ENCODE measurements around the gene MFRP. TPM values are rescaled to one million over a fixed set of nuclear protein-coding genes. Genes with fewer than 3 reads are reported as not detected.

MFRP gene
- total RNA-seq, 2 donors from 2014 or later = not detected

DNA sequence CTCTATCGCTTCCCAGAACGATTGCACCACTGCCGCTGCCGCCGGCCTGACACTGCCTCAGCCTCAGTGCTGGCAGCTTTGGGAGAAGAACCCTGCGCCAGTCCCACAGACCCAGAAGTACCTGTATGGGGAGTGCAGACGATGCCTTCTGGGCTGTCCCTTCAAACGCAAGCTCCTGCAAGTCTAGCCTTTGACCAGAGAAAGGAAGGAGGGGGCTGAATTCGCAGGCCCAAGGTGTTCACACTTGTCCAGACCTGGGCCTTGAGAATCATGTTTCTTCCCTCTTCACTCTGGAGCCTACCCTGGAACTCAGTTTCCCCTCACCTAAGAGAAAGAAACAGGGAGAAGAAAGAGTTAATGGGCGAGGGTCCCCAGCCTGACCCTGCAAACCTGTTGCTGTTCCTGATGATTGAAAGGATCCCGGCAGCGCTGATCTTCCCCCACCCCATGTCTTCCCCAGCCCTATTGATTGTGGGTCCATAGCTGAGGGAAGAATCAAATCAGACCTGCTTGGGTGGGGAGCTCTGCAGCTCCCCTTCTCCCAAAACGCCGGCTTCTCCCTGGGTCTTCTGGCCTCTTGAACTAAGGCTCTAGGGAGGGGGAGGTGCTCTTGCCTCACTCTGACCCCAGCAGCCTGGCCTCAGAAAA lies 28.8 kb downstream of the MFRP start:
- TF ChIP-seq, protein P1, sequence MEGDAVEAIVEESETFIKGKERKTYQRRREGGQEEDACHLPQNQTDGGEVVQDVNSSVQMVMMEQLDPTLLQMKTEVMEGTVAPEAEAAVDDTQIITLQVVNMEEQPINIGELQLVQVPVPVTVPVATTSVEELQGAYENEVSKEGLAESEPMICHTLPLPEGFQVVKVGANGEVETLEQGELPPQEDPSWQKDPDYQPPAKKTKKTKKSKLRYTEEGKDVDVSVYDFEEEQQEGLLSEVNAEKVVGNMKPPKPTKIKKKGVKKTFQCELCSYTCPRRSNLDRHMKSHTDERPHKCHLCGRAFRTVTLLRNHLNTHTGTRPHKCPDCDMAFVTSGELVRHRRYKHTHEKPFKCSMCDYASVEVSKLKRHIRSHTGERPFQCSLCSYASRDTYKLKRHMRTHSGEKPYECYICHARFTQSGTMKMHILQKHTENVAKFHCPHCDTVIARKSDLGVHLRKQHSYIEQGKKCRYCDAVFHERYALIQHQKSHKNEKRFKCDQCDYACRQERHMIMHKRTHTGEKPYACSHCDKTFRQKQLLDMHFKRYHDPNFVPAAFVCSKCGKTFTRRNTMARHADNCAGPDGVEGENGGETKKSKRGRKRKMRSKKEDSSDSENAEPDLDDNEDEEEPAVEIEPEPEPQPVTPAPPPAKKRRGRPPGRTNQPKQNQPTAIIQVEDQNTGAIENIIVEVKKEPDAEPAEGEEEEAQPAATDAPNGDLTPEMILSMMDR (IDR thresholded peaks at IDR 0.05) = no peak
- H3K4me1 ChIP-seq = peaks cover 0 to 75% of the 10 kb centered on the region in 2 donors
- no peak for DNase-seq (ENCODE audit: low spot score)
- H3K36me3 ChIP-seq = peaks cover 23% of the 10 kb centered on the region
- H3K27me3 ChIP-seq = no peaks in the 10 kb centered on the region
- no peaks in the 10 kb centered on the region for H3K9me3 ChIP-seq
- peak overlapping the region; percentile 98 to 99 for H3K27ac ChIP-seq
- H3K4me3 ChIP-seq = peak overlapping the region; percentile 73 to 85

DNA sequence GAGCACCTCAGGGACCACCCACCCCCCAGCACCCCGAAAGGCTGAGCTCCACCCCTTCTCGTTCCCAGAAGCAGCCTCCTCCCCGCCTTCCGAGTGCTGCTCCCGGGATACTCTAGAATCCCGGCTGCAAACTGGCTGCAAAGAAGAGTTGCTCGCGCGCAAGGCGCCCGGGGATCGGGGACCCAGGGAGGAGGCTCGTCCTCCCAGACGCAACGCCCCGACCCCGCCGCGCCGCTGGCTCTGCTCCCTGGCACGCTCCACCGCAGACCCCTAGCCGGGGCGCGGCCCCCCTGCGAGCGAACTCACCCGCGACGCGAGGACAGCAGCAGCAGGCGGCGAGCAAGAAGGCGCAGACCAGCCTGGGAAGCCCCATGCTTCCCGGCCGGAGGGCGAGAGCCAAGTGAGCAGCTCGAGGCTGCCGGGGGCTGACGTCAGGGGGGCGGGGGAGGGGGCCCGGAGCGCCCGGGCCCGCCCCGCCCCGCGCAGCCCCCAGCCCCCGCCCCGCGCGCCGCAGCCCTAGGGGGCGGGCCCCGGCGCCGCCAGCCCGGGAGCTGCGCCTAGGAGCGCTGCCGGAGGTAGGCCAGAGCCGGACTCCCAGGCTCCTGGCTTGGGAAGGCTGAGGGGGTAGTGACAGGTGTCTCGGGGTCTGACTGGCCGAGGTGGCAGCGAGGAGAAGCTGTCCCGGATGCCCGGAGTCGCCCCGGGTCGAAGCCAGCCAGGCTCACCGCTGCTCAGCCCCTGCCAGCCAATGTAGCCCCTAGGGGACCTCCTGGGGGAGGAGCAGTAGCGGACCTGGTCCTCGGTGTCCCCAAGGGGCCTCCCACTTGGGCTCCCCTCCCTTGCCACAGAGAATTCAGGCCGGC lies 29.5 kb downstream of the MFRP start, which contains the start of gene MCAM:
TSS of gene MCAM (minus strand) at position 402 of the 863 bp plus-strand sequence. CDS start at position 373, 29 bp downstream.
- DNase-seq (ENCODE audit: low spot score) = no peak
- no peaks in the 10 kb centered on the region for H3K27me3 ChIP-seq

DNA sequence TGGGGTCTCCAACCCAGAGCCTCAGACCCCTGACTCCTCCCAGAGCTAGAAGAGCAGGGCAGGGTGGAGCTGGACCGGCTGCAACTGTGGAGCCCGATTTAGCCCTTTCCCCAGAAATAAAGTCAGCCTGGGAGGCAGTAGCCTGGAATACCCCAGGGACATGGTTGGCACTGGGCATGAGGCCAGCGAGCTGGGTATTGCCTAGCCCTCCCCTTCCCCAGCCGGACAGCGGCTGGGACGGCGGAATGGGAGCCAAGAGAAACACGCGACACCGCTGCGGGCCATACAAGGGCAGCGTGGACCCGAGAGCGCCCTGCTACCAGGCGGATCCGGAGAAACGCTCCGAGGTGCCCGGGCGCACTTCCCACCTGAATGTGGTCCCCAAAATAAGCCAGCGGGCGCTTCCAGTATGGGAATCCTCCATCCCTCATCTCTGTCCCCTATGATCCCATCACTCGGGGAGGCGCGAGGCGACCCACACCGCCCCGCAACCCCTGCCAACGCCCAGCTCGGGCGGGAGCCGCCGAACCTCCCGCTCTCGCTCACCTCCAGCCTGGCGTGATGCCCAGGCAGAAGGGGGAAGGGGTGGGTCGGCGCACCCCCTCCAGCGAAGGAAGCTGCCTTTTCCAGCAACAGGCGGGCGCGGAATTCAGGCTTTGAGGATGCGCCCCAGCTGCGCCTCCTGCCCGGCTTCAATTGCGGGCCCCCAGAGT lies 30.3 kb downstream of the MFRP start:
- Histone ChIP-seq H3K4me3 (peak overlapping the region; percentile 73 to 85), H3K27me3 (no peaks in the 10 kb centered on the region), H3K36me3 (peaks cover 38% of the 10 kb centered on the region), H3K9me3 (no peaks in the 10 kb centered on the region), H3K4me1 (peaks cover 0 to 60% of the 10 kb centered on the region in 2 donors), H3K27ac (peak overlapping the region; percentile 98 to 99)
- no peak for DNase-seq (ENCODE audit: low spot score)
- TF ChIP-seq, protein P1 (IDR thresholded peaks at IDR 0.05) = no peak

More for the DNA sequence above, 29.5 kb downstream of the MFRP start, which contains the start of gene MCAM:
- Histone ChIP-seq H3K4me3 (peak within 1 kb of the TSS; percentile 73 to 85), H3K36me3 (peaks cover 30% of the 10 kb centered on the region), H3K27ac (peak within 1 kb of the TSS; percentile 98 to 99), H3K9me3 (no peaks in the 10 kb centered on the region), H3K4me1 (peaks cover 0 to 68% of the 10 kb centered on the region in 2 donors)
- TF ChIP-seq, protein P1 (IDR thresholded peaks at IDR 0.05) = no peak

DNA sequence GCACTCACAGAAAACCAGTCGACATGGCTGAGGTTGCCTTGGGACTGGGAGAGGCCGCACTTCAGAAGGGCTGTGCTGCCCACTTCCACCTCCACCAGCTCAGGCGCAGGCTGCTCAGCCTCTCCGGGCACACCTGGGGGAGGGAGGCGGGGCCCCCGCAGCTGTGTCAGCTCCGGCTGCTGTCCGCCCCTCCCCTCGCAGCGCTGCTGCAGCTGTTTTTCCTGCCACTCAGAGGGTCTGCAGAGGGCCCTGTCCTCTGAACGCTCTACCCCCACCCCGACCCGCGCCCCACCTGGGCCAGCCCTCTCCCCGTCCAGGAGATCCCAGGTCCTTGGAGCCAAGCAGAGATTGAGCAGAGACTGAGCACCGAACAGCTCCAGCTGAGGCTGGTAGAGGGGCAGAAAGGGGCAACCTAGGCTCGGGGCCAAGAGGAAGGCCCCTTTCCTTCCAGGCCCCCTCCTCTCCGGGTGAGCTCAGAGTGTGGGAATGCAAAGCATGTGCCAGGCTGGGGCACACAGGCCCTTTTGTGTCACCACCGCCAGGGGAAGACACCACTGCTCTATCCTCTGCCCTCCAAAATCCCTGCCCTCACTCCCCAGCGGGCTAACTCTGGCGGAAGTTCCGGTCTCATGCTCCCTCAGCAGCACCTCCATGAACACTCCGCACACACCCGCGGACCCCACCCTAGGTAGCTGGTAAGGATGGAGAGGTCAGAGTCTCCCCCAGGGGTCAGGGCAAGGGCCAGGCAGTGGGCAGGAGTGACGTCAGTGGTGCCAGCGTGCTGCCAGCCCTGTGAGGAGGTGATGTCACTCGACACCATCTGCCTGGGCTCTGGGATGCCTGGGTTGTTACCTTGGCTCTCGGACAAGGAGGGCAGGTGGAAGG lies 31.1 kb downstream of the MFRP start:
- Histone ChIP-seq H3K4me3 (peak overlapping the region; percentile 73 to 85), H3K27me3 (no peaks in the 10 kb centered on the region), H3K36me3 (peaks cover 46% of the 10 kb centered on the region), H3K4me1 (peaks cover 0 to 52% of the 10 kb centered on the region in 2 donors), H3K9me3 (no peaks in the 10 kb centered on the region), H3K27ac (peak overlapping the region; percentile 98 to 99)
- TF ChIP-seq, protein P1 (IDR thresholded peaks at IDR 0.05) = peak in 1 of 2 donors; percentile 43
- no peak for DNase-seq (ENCODE audit: low spot score)

DNA sequence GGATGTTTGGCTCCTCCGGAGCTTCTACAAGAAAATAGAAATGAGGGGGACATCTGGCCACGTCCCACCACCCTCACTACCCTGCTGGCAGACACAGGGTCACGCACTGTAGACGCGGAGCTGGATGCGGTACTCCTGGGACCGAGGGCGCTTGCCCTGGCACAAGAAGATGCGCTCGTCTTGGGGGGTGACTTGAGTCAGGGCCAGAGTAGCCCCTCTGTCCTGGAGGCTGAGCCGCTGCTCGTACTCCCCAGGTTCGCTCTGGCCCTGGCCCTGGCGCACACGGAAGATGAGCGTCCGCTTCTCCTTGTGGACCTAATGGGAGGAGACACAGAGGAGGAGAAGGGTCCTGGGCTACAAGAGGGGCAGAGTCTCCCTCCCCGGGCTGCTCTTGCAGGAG lies 31.8 kb downstream of the MFRP start:
- no peak for DNase-seq (ENCODE audit: low spot score)
- H3K27me3 ChIP-seq = no peaks in the 10 kb centered on the region
- TF ChIP-seq, protein P1 (IDR thresholded peaks at IDR 0.05) = no peak
- no peaks in the 10 kb centered on the region for H3K9me3 ChIP-seq
- H3K4me3 ChIP-seq = peak overlapping the region; percentile 73 to 85
- H3K36me3 ChIP-seq = peaks cover 53% of the 10 kb centered on the region
- peaks cover 0 to 46% of the 10 kb centered on the region in 2 donors for H3K4me1 ChIP-seq
- peak overlapping the region; percentile 98 to 99 for H3K27ac ChIP-seq
